ENCODE results near the gene CFLAR. TPM values are rescaled to one million over a fixed set of nuclear protein-coding genes. Genes with fewer than 3 reads are reported as not detected.

CFLAR gene
- total RNA-seq, 1 experiment from 2014 or later, result 56.4 TPM

GRCh38 chr2:201074996-201075395 lies 41.0 kb upstream of the CFLAR start:
- Mint-ChIP-seq H3K27ac (ENCODE audit: unreplicated experiment) (no peak overlapping the region), H3K9me3 (ENCODE audit: unreplicated experiment) (no peaks in the 10 kb centered on the region), H3K4me1 (ENCODE audit: low read depth, unreplicated experiment) (peaks cover 5% of the 10 kb centered on the region), H3K4me3 (ENCODE audit: unreplicated experiment) (no peak overlapping the region), H3K36me3 (ENCODE audit: insufficient read depth, unreplicated experiment) (peaks cover 19% of the 10 kb centered on the region), H3K27me3 (ENCODE audit: insufficient read depth, unreplicated experiment) (no peaks in the 10 kb centered on the region)
- ChIA-PET POLR2A (no interaction called here), CTCF (interaction anchor here (0.8 kb wide), 1 partner anchor 83 kb away, joined by 3 read pairs; no protein-coding TSS in a partner anchor)
- no peaks in the 10 kb centered on the region for H3K9me3 ChIP-seq
- no peaks in the 10 kb centered on the region for H3K27me3 ChIP-seq (replicated peaks; ENCODE audit: control insufficient read depth, insufficient read depth, low read length)
- TF ChIP-seq CTCF (IDR thresholded peaks at IDR 0.05; ENCODE audit: insufficient read depth in 1 of 2, low read depth in 1 of 2, low read length in 1 of 2, severe bottlenecking in 1 of 2, unreplicated experiment in 1 of 2), result no peak
- peaks cover 10% of the 10 kb centered on the region; the same call in 1 of the 2 replicates for H3K4me1 ChIP-seq
- no TSS peak for BruUV-seq (replicated peaks)
- intact Hi-C loops (cut with micrococcal nuclease; ENCODE audit: unreplicated experiment), result no loop called here
- H3K36me3 ChIP-seq (ENCODE audit: control insufficient read depth, insufficient read depth, low read length), result no peaks in the 10 kb centered on the region; the same call in 1 of the 2 replicates
- no peak for DNase-seq
- no peak overlapping the region for H3K4me3 ChIP-seq (ENCODE audit: low read depth, low read length)

- no peak for DNase-seq
- Mint-ChIP-seq H3K4me3 (ENCODE audit: unreplicated experiment) (no peak overlapping the region), H3K27me3 (ENCODE audit: insufficient read depth, unreplicated experiment) (no peaks in the 10 kb centered on the region), H3K4me1 (ENCODE audit: low read depth, unreplicated experiment) (no peaks in the 10 kb centered on the region), H3K9me3 (ENCODE audit: unreplicated experiment) (no peaks in the 10 kb centered on the region), H3K36me3 (ENCODE audit: insufficient read depth, unreplicated experiment) (peaks cover 55% of the 10 kb centered on the region), H3K27ac (ENCODE audit: unreplicated experiment) (no peak overlapping the region)
- no peak for TF ChIP-seq CTCF (IDR thresholded peaks at IDR 0.05; ENCODE audit: insufficient read depth in 1 of 2, low read depth in 1 of 2, low read length in 1 of 2, severe bottlenecking in 1 of 2, unreplicated experiment in 1 of 2)
- POLR2A ChIA-PET, result no interaction called here
- Histone ChIP-seq H3K4me1 (no peaks in the 10 kb centered on the region), H3K4me3 (ENCODE audit: low read depth, low read length) (no peak overlapping the region), H3K36me3 (ENCODE audit: control insufficient read depth, insufficient read depth, low read length) (no peaks in the 10 kb centered on the region), H3K9me3 (no peaks in the 10 kb centered on the region), H3K27me3 (replicated peaks; ENCODE audit: control insufficient read depth, insufficient read depth, low read length) (no peaks in the 10 kb centered on the region)
- CTCF ChIA-PET, result no interaction called here
- intact Hi-C loops (cut with micrococcal nuclease; ENCODE audit: unreplicated experiment), result no loop called here
- no TSS peak for BruUV-seq (replicated peaks)
Measured at GRCh38 chr2:201084863-201085262, 31.1 kb upstream of the CFLAR start.

GRCh38 chr2:201090574-201090973 lies 25.4 kb upstream of the CFLAR start:
- POLR2A ChIA-PET, result interaction anchor here (0.6 kb wide), 1 partner anchor 187 kb away, joined by 4 read pairs; no protein-coding TSS in a partner anchor
- no peak for TF ChIP-seq CTCF (IDR thresholded peaks at IDR 0.05; ENCODE audit: insufficient read depth in 1 of 2, low read depth in 1 of 2, low read length in 1 of 2, severe bottlenecking in 1 of 2, unreplicated experiment in 1 of 2)
- BruUV-seq (replicated peaks), result no TSS peak
- intact Hi-C loops (cut with micrococcal nuclease; ENCODE audit: unreplicated experiment), result no loop called here
- Mint-ChIP-seq H3K27me3 (ENCODE audit: insufficient read depth, unreplicated experiment) (no peaks in the 10 kb centered on the region), H3K4me1 (ENCODE audit: low read depth, unreplicated experiment) (no peaks in the 10 kb centered on the region), H3K4me3 (ENCODE audit: unreplicated experiment) (no peak overlapping the region), H3K36me3 (ENCODE audit: insufficient read depth, unreplicated experiment) (peaks cover 37% of the 10 kb centered on the region), H3K27ac (ENCODE audit: unreplicated experiment) (no peak overlapping the region), H3K9me3 (ENCODE audit: unreplicated experiment) (no peaks in the 10 kb centered on the region)
- Histone ChIP-seq H3K36me3 (ENCODE audit: control insufficient read depth, insufficient read depth, low read length) (no peaks in the 10 kb centered on the region), H3K9me3 (no peaks in the 10 kb centered on the region), H3K27me3 (replicated peaks; ENCODE audit: control insufficient read depth, insufficient read depth, low read length) (no peaks in the 10 kb centered on the region), H3K4me3 (ENCODE audit: low read depth, low read length) (no peak overlapping the region), H3K4me1 (no peaks in the 10 kb centered on the region)
- no peak for DNase-seq
- CTCF ChIA-PET, result interaction anchor here (0.7 to 1.2 kb wide), 2 partner anchors 68 to 132 kb away, joined by 3 read pairs; no protein-coding TSS in a partner anchor
